ENCODE measurements around the gene COL20A1. TPM values are rescaled to one million over a fixed set of nuclear protein-coding genes. Genes with fewer than 3 reads are reported as not detected.

COL20A1 gene
- total and polyA plus RNA-seq, 2 of the 13 experiments (the other 11 are each of a cell fraction or from before 2014, with no cell fraction given) = not detected

DNA sequence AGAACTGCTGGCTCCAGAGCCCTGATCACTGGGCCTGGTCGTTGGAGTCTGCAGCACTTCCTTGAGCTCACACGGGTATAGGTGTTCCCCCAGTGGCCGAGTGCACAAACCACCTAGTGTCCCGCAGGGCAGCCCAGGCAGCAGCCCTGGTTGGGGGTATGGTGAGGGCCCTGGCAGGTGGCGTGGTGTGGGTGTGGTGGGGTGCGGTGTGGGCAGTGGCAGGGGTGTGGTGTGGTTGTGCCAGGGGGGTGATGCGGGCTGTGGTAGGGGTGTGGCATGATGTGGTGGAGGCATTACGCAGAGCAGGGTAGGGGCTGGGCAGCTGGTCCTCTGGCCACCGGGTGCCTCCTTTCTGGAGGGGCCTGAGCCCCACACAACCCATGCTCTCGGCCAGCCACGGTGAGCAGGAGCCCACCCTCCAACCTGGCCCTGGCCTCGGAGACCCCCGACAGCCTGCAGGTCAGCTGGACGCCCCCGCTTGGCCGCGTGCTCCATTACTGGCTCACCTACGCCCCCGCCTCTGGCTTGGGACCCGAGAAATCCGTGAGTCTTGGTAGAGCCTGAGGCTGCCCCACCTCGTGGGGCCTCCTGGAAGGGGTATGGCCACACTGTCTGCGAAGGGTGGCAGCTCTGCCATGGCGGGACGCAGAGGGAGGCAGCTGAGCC lies 20.5 kb downstream of the COL20A1 start:
- ChIA-PET POLR2A (no interaction called here), CTCF (ENCODE audit: low intra/inter-chr PET ratio, low total read pairs) (no interaction called here)
- H3K9ac ChIP-seq (ENCODE audit: insufficient read depth, low read depth, low read length) = no peak overlapping the region
- no peak overlapping the region for H2AFZ ChIP-seq (ENCODE audit: low read length)
- DNase-seq (ENCODE audit: low spot score) (no peak), ATAC-seq (peak; percentile 23), FAIRE-seq (no peak)
- no peaks in the 10 kb centered on the region for H3K79me2 ChIP-seq (ENCODE audit: insufficient read depth, low read length)
- H3K36me3 ChIP-seq (replicated peaks in 1 of 2; ENCODE audit: control insufficient read depth in 1 of 2, insufficient read depth in 2 of 2, low read length in 2 of 2) = no peaks in the 10 kb centered on the region
- BruUV-seq (replicated peaks) = no TSS peak
- no peaks in the 10 kb centered on the region for H3K9me3 ChIP-seq (ENCODE audit: low read length)
- H3K27ac ChIP-seq (ENCODE audit: extremely low read length, insufficient read depth, low read length) = no peak overlapping the region
- no peaks in the 10 kb centered on the region for H3K4me1 ChIP-seq (ENCODE audit: insufficient read depth, low read length)
- WGBS (ENCODE audit: low lambda C conversion rate) = 18% methylated on average over 15 of the region's 25 CpGs
- no peak overlapping the region for H3K4me3 ChIP-seq (replicated peaks in 1 of 3; ENCODE audit: insufficient read depth in 1 of 3, low read depth in 2 of 3, low read length in 3 of 3)
- intact Hi-C loops (cut with micrococcal nuclease; ENCODE audit: unreplicated experiment) (no loop called here), in situ Hi-C loops (cut with HindIII; ENCODE audit: extremely low pct_ligation_motif_present, low pct_unique_long_range_greater_than_20kb) (no loop called here)
- no peak overlapping the region for H3K4me2 ChIP-seq (ENCODE audit: low read depth, low read length)
- no peak for TF ChIP-seq ERF (CRISPR knock-in tag; IDR thresholded peaks at IDR 0.05)
- 0 out of 2 replicates have a peak, but pooled peaks have one; percentile 30 for TF ChIP-seq PCBP1 (IDR thresholded peaks at IDR 0.05; ENCODE audit: borderline replicate concordance, low read depth, low read length)
- TF ChIP-seq CBX2 (IDR thresholded peaks at IDR 0.05; ENCODE audit: low read depth, low read length) = no peak
- TF ChIP-seq CBX2 (CRISPR knock-in tag; IDR thresholded peaks at IDR 0.05; ENCODE audit: low read depth) = no peak
- no peak for TF ChIP-seq HOXD1 (CRISPR knock-in tag; IDR thresholded peaks at IDR 0.05)
- TF ChIP-seq SRSF1 (optimal IDR thresholded peaks at IDR 0.05; ENCODE audit: low read depth, low read length) = peak; percentile 44
- H4K20me1 ChIP-seq (ENCODE audit: insufficient read depth, low read length) = peaks cover 12% of the 10 kb centered on the region; the same call in 1 of the 2 replicates
- H3K27me3 ChIP-seq (ENCODE audit: control insufficient read depth in 1 of 2, insufficient read depth in 2 of 2, low read length in 2 of 2) = peaks cover 11 to 65% of the 10 kb centered on the region in 2 experiments

DNA sequence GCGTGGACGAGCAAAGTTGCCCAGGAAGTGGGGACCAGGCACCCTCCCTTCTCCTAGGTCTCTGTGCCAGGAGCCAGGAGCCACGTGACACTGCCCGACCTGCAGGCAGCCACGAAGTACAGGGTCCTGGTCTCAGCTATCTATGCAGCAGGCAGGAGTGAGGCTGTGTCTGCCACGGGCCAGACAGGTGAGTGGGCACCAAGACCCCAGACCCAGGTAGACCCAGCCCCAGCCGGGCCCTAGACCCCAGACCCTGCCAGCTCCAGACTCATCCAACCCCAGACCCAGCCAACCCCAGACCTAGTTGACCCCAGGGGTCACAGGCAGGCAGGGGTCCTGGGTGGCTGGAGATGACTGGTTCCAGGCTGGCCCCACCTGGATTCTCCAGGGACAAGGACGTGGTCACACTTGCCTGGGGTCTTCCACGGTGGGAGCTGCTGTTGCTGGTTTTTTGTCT lies 21.1 kb downstream of the COL20A1 start:
- Histone ChIP-seq H3K9me3 (ENCODE audit: low read length) (no peaks in the 10 kb centered on the region), H3K4me3 (replicated peaks in 1 of 3; ENCODE audit: insufficient read depth in 1 of 3, low read depth in 2 of 3, low read length in 3 of 3) (no peak overlapping the region), H3K4me2 (ENCODE audit: low read depth, low read length) (no peak overlapping the region), H3K79me2 (ENCODE audit: insufficient read depth, low read length) (no peaks in the 10 kb centered on the region), H2AFZ (ENCODE audit: low read length) (no peak overlapping the region), H3K27ac (ENCODE audit: extremely low read length, insufficient read depth, low read length) (no peak overlapping the region), H3K4me1 (ENCODE audit: insufficient read depth, low read length) (no peaks in the 10 kb centered on the region), H4K20me1 (ENCODE audit: insufficient read depth, low read length) (peaks cover 12% of the 10 kb centered on the region; the same call in 1 of the 2 replicates), H3K9ac (ENCODE audit: insufficient read depth, low read depth, low read length) (no peak overlapping the region), H3K36me3 (replicated peaks in 1 of 2; ENCODE audit: control insufficient read depth in 1 of 2, insufficient read depth in 2 of 2, low read length in 2 of 2) (no peaks in the 10 kb centered on the region), H3K27me3 (ENCODE audit: control insufficient read depth in 1 of 2, insufficient read depth in 2 of 2, low read length in 2 of 2) (peaks cover 9 to 59% of the 10 kb centered on the region in 2 experiments)
- 0% methylated on average over 2 of the region's 9 CpGs for WGBS (ENCODE audit: low lambda C conversion rate)
- ATAC-seq (no peak), DNase-seq (ENCODE audit: low spot score) (no peak), FAIRE-seq (no peak)
- TF ChIP-seq, protein P1, sequence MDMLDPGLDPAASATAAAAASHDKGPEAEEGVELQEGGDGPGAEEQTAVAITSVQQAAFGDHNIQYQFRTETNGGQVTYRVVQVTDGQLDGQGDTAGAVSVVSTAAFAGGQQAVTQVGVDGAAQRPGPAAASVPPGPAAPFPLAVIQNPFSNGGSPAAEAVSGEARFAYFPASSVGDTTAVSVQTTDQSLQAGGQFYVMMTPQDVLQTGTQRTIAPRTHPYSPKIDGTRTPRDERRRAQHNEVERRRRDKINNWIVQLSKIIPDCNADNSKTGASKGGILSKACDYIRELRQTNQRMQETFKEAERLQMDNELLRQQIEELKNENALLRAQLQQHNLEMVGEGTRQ (IDR thresholded peaks at IDR 0.05; ENCODE audit: low read depth, low read length) = 0 out of 2 replicates have a peak, but pooled peaks have one; percentile 33
- TF ChIP-seq, protein P1 (CRISPR knock-in tag; IDR thresholded peaks at IDR 0.05; ENCODE audit: borderline replicate concordance) = no peak
- no peak for TF ChIP-seq HOXA3 (CRISPR knock-in tag; IDR thresholded peaks at IDR 0.05)
- in situ Hi-C loops (cut with HindIII; ENCODE audit: extremely low pct_ligation_motif_present, low pct_unique_long_range_greater_than_20kb) = no loop called here
- ChIA-PET POLR2A (no interaction called here), CTCF (ENCODE audit: low intra/inter-chr PET ratio, low total read pairs) (no interaction called here)
- intact Hi-C loops (cut with micrococcal nuclease; ENCODE audit: unreplicated experiment) = no loop called here
- BruUV-seq (replicated peaks) = no TSS peak
